ENCODE results near the gene RPL35.

The RPL35 gene

DNA sequence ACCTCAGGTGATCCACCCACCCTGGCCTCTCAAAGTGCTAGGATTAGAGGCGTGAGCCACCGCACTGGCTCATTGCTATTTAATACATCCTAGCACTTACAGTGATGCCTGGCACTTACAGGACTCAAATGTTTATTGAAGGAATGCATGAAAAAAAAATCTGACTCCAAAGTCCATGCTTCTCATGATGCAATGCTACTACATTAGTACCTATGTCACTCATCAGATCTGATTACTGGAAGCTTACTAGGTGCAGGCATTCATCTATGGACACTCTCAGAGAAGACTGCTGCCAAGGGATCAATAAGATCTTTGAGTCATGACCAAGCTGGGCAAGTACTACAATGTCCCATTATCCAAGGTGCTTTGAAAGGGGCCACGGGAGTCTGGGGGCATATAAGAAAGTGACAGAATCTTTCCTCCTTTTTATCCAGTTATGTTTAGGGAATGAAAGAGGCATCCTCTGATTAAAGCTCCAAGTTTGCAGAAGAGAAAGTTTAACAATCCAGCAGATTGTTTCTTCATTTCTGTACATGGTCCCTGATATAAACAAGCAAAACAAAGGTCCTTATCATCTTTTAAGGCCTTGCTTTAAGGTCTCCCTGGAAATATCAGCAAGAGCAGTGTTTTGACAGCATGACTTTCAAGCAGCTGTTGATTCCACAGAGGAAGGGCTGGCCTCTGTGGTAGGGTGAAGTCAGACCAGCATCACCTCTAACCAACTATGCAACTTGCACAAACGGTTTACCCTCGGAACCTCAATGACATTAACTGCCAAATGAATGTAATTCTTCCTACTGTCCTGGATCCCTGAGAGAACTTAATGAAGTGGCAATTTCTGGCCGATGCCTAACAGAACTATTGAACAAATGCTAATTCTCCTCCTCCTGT is 36.1 kb upstream of the RPL35 start:
- Histone ChIP-seq H2AK5ac (ENCODE audit: low read length, severe bottlenecking) (no peak overlapping the region), H3K23ac (ENCODE audit: low read length in 2 of 2) (no peak overlapping the region), H3K79me1 (replicated peaks; ENCODE audit: low read length, poor library complexity, severe bottlenecking) (peaks cover 8% of the 10 kb centered on the region), H4K8ac (ENCODE audit: low read length) (no peak overlapping the region), H2BK5ac (ENCODE audit: low read depth, low read length, poor library complexity, severe bottlenecking) (no peak overlapping the region), H2AFZ (ENCODE audit: low read depth, low read length) (no peak overlapping the region), H3K4me3 (ENCODE audit: insufficient read depth in 1 of 2, low read depth in 1 of 2, low read length in 2 of 2) (no peak overlapping the region), H3K14ac (ENCODE audit: low read length in 2 of 2) (no peak overlapping the region), H3K27ac (ENCODE audit: low read length, poor library complexity, severe bottlenecking) (no peak overlapping the region), H3K4ac (ENCODE audit: low read depth in 1 of 2, low read length in 2 of 2) (no peak overlapping the region), H3K4me2 (ENCODE audit: low read length, poor library complexity, severe bottlenecking) (no peak overlapping the region), H2BK12ac (ENCODE audit: low read length in 2 of 2) (no peak overlapping the region), H2BK15ac (ENCODE audit: low read depth, poor library complexity, severe bottlenecking) (no peak overlapping the region), H3K9ac (ENCODE audit: low read length) (no peak overlapping the region), H2BK120ac (ENCODE audit: low read depth, low read length) (no peak overlapping the region), H3K9me3 (ENCODE audit: control insufficient read depth, low read length) (no peaks in the 10 kb centered on the region), H3K36me3 (ENCODE audit: control insufficient read depth in 1 of 2, insufficient read depth in 2 of 2, low read depth in 1 of 2, low read length in 2 of 2) (peaks cover 34 to 65% of the 10 kb centered on the region in 2 experiments), H3K4me1 (ENCODE audit: control insufficient read depth, insufficient read depth, low read depth, low read length) (no peaks in the 10 kb centered on the region), H3K27me3 (ENCODE audit: control insufficient read depth in 1 of 2, insufficient read depth in 1 of 2, low read length in 2 of 2) (no peaks in the 10 kb centered on the region), H4K91ac (ENCODE audit: low read length) (no peak overlapping the region), H3K18ac (ENCODE audit: low read depth in 1 of 2, low read length in 2 of 2) (no peak overlapping the region)
- DNase-seq, result no peak
- 94% methylated on average over 5 of the region's 6 CpGs for WGBS

DNA sequence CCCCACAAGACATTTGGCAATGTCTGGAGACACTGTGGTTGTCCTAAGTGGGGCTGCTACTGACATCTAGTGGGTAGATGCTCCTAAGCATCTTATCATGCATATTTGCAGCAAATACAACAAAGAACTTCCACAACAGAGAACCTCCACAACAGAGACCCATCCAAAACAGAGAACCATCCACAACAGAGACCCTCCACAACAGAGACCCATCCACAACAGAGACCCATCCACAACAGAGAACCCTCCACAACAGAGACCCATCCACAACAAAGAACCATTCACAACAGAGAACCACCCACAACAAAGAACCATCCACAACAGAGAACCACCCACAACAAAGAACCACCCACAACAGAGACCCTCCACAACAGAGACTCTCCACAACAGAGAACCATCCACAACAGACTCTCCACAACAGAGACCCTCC is 33.0 kb upstream of the RPL35 start:
- peak; percentile 65 for DNase-seq
- no peaks in the 10 kb centered on the region for H3K9me3 ChIP-seq (ENCODE audit: control insufficient read depth, low read length)
- H3K4me1 ChIP-seq (ENCODE audit: control insufficient read depth, insufficient read depth, low read depth, low read length), result no peaks in the 10 kb centered on the region
- H3K27me3 ChIP-seq (ENCODE audit: control insufficient read depth in 1 of 2, insufficient read depth in 1 of 2, low read length in 2 of 2), result no peaks in the 10 kb centered on the region
- H3K4me3 ChIP-seq (ENCODE audit: insufficient read depth in 1 of 2, low read depth in 1 of 2, low read length in 2 of 2), result no peak overlapping the region
- peaks cover 43 to 73% of the 10 kb centered on the region in 2 experiments for H3K36me3 ChIP-seq (ENCODE audit: control insufficient read depth in 1 of 2, insufficient read depth in 2 of 2, low read depth in 1 of 2, low read length in 2 of 2)
- no peak overlapping the region for H2BK12ac ChIP-seq (ENCODE audit: low read length in 2 of 2)
- peaks cover 8% of the 10 kb centered on the region for H3K79me1 ChIP-seq (replicated peaks; ENCODE audit: low read length, poor library complexity, severe bottlenecking)
- no peak overlapping the region for H3K18ac ChIP-seq (ENCODE audit: low read depth in 1 of 2, low read length in 2 of 2)
- H2AFZ ChIP-seq (ENCODE audit: low read depth, low read length), result no peak overlapping the region
- peak overlapping the region; percentile 67 for H2AK5ac ChIP-seq (ENCODE audit: low read length, severe bottlenecking)
- H2BK5ac ChIP-seq (ENCODE audit: low read depth, low read length, poor library complexity, severe bottlenecking), result no peak overlapping the region
- H3K9ac ChIP-seq (ENCODE audit: low read length), result peak overlapping the region; percentile 40
- H4K8ac ChIP-seq (ENCODE audit: low read length), result peak overlapping the region; percentile 46
- H3K14ac ChIP-seq (ENCODE audit: low read length in 2 of 2), result no peak overlapping the region
- H2BK15ac ChIP-seq (ENCODE audit: low read depth, poor library complexity, severe bottlenecking), result no peak overlapping the region
- no peak overlapping the region for H2BK120ac ChIP-seq (ENCODE audit: low read depth, low read length)
- H3K4me2 ChIP-seq (ENCODE audit: low read length, poor library complexity, severe bottlenecking), result no peak overlapping the region
- H3K4ac ChIP-seq (ENCODE audit: low read depth in 1 of 2, low read length in 2 of 2), result no peak overlapping the region
- no peak overlapping the region for H3K27ac ChIP-seq (ENCODE audit: low read length, poor library complexity, severe bottlenecking)
- no peak overlapping the region for H3K23ac ChIP-seq (ENCODE audit: low read length in 2 of 2)
- H4K91ac ChIP-seq (ENCODE audit: low read length), result no peak overlapping the region

DNA sequence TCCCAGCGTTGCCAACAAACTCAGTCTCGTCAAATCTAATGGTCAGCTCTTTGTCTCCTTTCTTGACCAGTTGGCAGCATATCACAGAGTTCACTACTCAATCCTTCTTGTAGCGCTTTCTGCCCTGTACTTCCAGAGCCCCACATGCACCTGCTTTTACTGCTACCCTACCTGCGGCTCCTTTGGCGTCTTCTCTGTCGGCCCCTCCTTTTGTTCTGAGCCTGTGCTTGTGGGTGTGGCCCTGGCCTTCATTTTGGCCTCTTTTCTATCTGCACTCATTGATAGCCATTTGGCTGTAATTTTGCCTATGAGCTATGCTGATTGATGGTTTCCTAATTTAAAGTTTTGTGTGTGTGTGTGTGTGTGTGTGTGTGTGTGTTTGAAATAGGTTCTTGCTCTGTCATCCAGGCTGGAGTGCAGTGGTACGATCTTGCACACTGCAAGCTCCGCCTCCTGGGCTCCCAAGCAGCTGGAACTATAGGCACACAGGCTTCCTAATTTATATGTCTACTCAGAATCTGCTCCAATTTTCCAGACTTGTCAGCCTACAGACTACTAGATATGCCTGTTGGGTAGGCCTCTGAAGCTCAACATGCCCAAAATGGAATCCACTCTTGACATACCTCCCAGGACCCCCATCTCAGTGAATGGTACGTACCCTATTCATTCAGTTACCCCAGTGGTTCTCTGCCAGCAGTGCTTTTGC is 32.4 kb upstream of the RPL35 start:
- Histone ChIP-seq H4K8ac (ENCODE audit: low read length) (no peak overlapping the region), H2AK5ac (ENCODE audit: low read length, severe bottlenecking) (no peak overlapping the region), H2BK5ac (ENCODE audit: low read depth, low read length, poor library complexity, severe bottlenecking) (no peak overlapping the region), H3K4me2 (ENCODE audit: low read length, poor library complexity, severe bottlenecking) (no peak overlapping the region), H4K91ac (ENCODE audit: low read length) (no peak overlapping the region), H3K18ac (ENCODE audit: low read depth in 1 of 2, low read length in 2 of 2) (no peak overlapping the region), H3K36me3 (ENCODE audit: control insufficient read depth in 1 of 2, insufficient read depth in 2 of 2, low read depth in 1 of 2, low read length in 2 of 2) (peaks cover 43 to 73% of the 10 kb centered on the region in 2 experiments), H2AFZ (ENCODE audit: low read depth, low read length) (no peak overlapping the region), H2BK120ac (ENCODE audit: low read depth, low read length) (no peak overlapping the region), H2BK15ac (ENCODE audit: low read depth, poor library complexity, severe bottlenecking) (no peak overlapping the region), H3K4me1 (ENCODE audit: control insufficient read depth, insufficient read depth, low read depth, low read length) (no peaks in the 10 kb centered on the region), H3K27me3 (ENCODE audit: control insufficient read depth in 1 of 2, insufficient read depth in 1 of 2, low read length in 2 of 2) (no peaks in the 10 kb centered on the region), H3K9me3 (ENCODE audit: control insufficient read depth, low read length) (no peaks in the 10 kb centered on the region), H3K9ac (ENCODE audit: low read length) (peak overlapping the region; percentile 40), H3K14ac (ENCODE audit: low read length in 2 of 2) (no peak overlapping the region), H3K23ac (ENCODE audit: low read length in 2 of 2) (no peak overlapping the region), H2BK12ac (ENCODE audit: low read length in 2 of 2) (no peak overlapping the region), H3K27ac (ENCODE audit: low read length, poor library complexity, severe bottlenecking) (no peak overlapping the region), H3K4me3 (ENCODE audit: insufficient read depth in 1 of 2, low read depth in 1 of 2, low read length in 2 of 2) (no peak overlapping the region), H3K79me1 (replicated peaks; ENCODE audit: low read length, poor library complexity, severe bottlenecking) (peaks cover 8% of the 10 kb centered on the region), H3K4ac (ENCODE audit: low read depth in 1 of 2, low read length in 2 of 2) (no peak overlapping the region)
- WGBS, result 96% methylated on average over 9 of the region's 9 CpGs
- DNase-seq, result no peak

DNA sequence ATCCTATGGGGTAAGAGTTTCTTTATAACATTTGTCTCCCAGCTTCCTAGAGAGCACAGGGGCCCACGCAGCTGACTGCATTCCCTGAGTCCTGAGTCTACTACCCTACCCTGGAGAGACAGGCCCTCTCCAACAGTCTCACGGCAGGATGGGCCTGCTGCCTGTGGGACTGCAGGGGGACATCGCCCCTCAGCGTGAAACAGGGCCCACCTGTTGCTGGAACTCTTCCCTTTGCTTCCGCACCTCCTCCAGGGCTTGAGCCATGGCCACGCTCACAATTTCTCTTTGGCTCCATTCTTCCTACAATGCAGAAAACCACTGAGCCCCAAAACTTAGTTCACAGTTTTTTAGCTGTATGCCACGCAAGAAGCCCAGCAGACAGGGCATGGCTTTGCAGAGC is 28.4 kb upstream of the RPL35 start:
- H3K4me2 ChIP-seq (ENCODE audit: low read length, poor library complexity, severe bottlenecking), result no peak overlapping the region
- H2BK120ac ChIP-seq (ENCODE audit: low read depth, low read length), result no peak overlapping the region
- H3K36me3 ChIP-seq (ENCODE audit: control insufficient read depth in 1 of 2, insufficient read depth in 2 of 2, low read depth in 1 of 2, low read length in 2 of 2), result peaks cover 64 to 79% of the 10 kb centered on the region in 2 experiments
- no peak for DNase-seq
- no peaks in the 10 kb centered on the region for H3K9me3 ChIP-seq (ENCODE audit: control insufficient read depth, low read length)
- H2AK5ac ChIP-seq (ENCODE audit: low read length, severe bottlenecking), result no peak overlapping the region
- H4K8ac ChIP-seq (ENCODE audit: low read length), result no peak overlapping the region
- H3K4me3 ChIP-seq (ENCODE audit: insufficient read depth in 1 of 2, low read depth in 1 of 2, low read length in 2 of 2), result no peak overlapping the region
- no peak overlapping the region for H3K9ac ChIP-seq (ENCODE audit: low read length)
- over 99% methylated on average over 7 of the region's 7 CpGs for WGBS
- no peak overlapping the region for H3K14ac ChIP-seq (ENCODE audit: low read length in 2 of 2)
- no peak overlapping the region for H2BK5ac ChIP-seq (ENCODE audit: low read depth, low read length, poor library complexity, severe bottlenecking)
- H4K91ac ChIP-seq (ENCODE audit: low read length), result no peak overlapping the region
- H3K27ac ChIP-seq (ENCODE audit: low read length, poor library complexity, severe bottlenecking), result no peak overlapping the region
- no peak overlapping the region for H2AFZ ChIP-seq (ENCODE audit: low read depth, low read length)
- H3K4me1 ChIP-seq (ENCODE audit: control insufficient read depth, insufficient read depth, low read depth, low read length), result no peaks in the 10 kb centered on the region
- no peak overlapping the region for H3K23ac ChIP-seq (ENCODE audit: low read length in 2 of 2)
- H3K79me1 ChIP-seq (replicated peaks; ENCODE audit: low read length, poor library complexity, severe bottlenecking), result peaks cover 4% of the 10 kb centered on the region
- H2BK12ac ChIP-seq (ENCODE audit: low read length in 2 of 2), result no peak overlapping the region
- no peak overlapping the region for H2BK15ac ChIP-seq (ENCODE audit: low read depth, poor library complexity, severe bottlenecking)
- no peak overlapping the region for H3K18ac ChIP-seq (ENCODE audit: low read depth in 1 of 2, low read length in 2 of 2)
- no peaks in the 10 kb centered on the region for H3K27me3 ChIP-seq (ENCODE audit: control insufficient read depth in 1 of 2, insufficient read depth in 1 of 2, low read length in 2 of 2)
- no peak overlapping the region for H3K4ac ChIP-seq (ENCODE audit: low read depth in 1 of 2, low read length in 2 of 2)

Data from mesenchymal stem cell (in vitro differentiated cells and primary cell).